Neural cell (in vitro differentiated cells): ENCODE measurements around the gene TSPYL2. TPM values are rescaled to one million over a fixed set of nuclear protein-coding genes. Genes with fewer than 3 reads are reported as not detected.

Experiments
- H2AFZ ChIP-seq: fragments of 200-600, 300-800 bp; sonication (generic), shearing (Covaris generic); 2 replicates; pipeline ENCODE4 v1.6.0; 2014; ENCODE audit warnings: low read depth, mild to moderate bottlenecking, antibody characterized with exemption, low read length, moderate library complexity
- H3F3A ChIP-seq: fragments of 200-600 bp; shearing (Covaris generic); 2 replicates; pipeline ENCODE4 v1.6.1; 2016; ENCODE audit warnings: mild to moderate bottlenecking, moderate library complexity, mixed read lengths, antibody characterized with exemption, low read length; ENCODE audit not compliant: insufficient read depth, poor library complexity, severe bottlenecking
- H3K27ac ChIP-seq: fragments of 200-600, 300-800 bp; sonication (generic), shearing (Covaris generic); 2 replicates; pipeline ENCODE4 v1.5.1; 2014; ENCODE audit warnings: mild to moderate bottlenecking, low read length, moderate library complexity
- H3K27me3 ChIP-seq: fragments of 300-800, 200-600 bp; sonication (generic), shearing (Covaris generic); 2 replicates; pipeline ENCODE4 v1.6.0; 2014; ENCODE audit warnings: mild to moderate bottlenecking, low read depth, low read length, moderate library complexity; ENCODE audit not compliant: insufficient read depth
- H3K36me3 ChIP-seq: fragments of 300-800, 200-600 bp; sonication (generic), shearing (Covaris generic); 2 replicates; pipeline ENCODE4 v1.5.1; 2014; ENCODE audit warnings: mild to moderate bottlenecking, antibody characterized with exemption, low read length, moderate library complexity; ENCODE audit not compliant: insufficient read depth
- H3K4me2 ChIP-seq: fragments of 300-800, 200-600 bp; sonication (generic), shearing (Covaris generic); 2 replicates; pipeline ENCODE4 v1.6.0; 2014; ENCODE audit warnings: mild to moderate bottlenecking, low read length
- H3K4me3 ChIP-seq: fragments of 300-800, 200-600 bp; sonication (generic), shearing (Covaris generic); 2 replicates; pipeline ENCODE4 v1.5.1; 2014; ENCODE audit warnings: mild to moderate bottlenecking, low read length, moderate library complexity
- H3K79me2 ChIP-seq: fragments of 200-600 bp; shearing (Covaris generic); replicated peaks from 2 replicates; pipeline ENCODE4 v1.6.0; 2014; ENCODE audit warnings: mild to moderate bottlenecking, low read length, moderate library complexity; ENCODE audit not compliant: insufficient read depth
- H3K9ac ChIP-seq: fragments of 300-800, 200-600 bp; sonication (generic), shearing (Covaris generic); 2 replicates; pipeline ENCODE4 v1.6.1; 2016; ENCODE audit warnings: mild to moderate bottlenecking, low read length, mixed read lengths
- H3K9me2 ChIP-seq: fragments of 200-600 bp; shearing (Covaris generic); 2 replicates; pipeline ENCODE4 v1.6.1; 2016; ENCODE audit warnings: mild to moderate bottlenecking, low read length, mixed read lengths; ENCODE audit not compliant: insufficient read depth
- H3K9me3 ChIP-seq: fragments of 200-600, 300-800 bp; sonication (generic), shearing (Covaris generic); 2 replicates; pipeline ENCODE4 v1.6.1; 2016; ENCODE audit warnings: mild to moderate bottlenecking, mixed run types, low read length, moderate library complexity, mixed read lengths
- H4K20me1 ChIP-seq: fragments of 200-600 bp; shearing (Covaris generic); 2 replicates; pipeline ENCODE4 v1.6.1; 2016; ENCODE audit warnings: mild to moderate bottlenecking, mixed run types; ENCODE audit not compliant: insufficient read depth
- EP300 ChIP-seq: fragments of 450-650 bp; conservative IDR thresholded peaks from 2 replicates; pipeline ENCODE4 v1.6.1; 2014; ENCODE audit warnings: antibody characterized with exemption, mild to moderate bottlenecking, moderate library complexity; ENCODE audit not compliant: poor library complexity, severe bottlenecking
- EZH2 ChIP-seq: fragments of 200-600, 300-800 bp; shearing (Covaris generic), sonication (generic); IDR thresholded peaks from 2 replicates; pipeline ENCODE4 v1.6.1; 2014; ENCODE audit warnings: antibody characterized with exemption, low read length, borderline replicate concordance, mild to moderate bottlenecking; ENCODE audit not compliant: insufficient read depth, poor library complexity, severe bottlenecking
- MXI1 ChIP-seq: fragments of 450-650 bp; conservative IDR thresholded peaks from 2 replicates; pipeline ENCODE4 v1.6.1; 2014; ENCODE audit warnings: antibody characterized with exemption, mild to moderate bottlenecking; ENCODE audit not compliant: poor library complexity, severe bottlenecking
- POLR2AphosphoS5 ChIP-seq: IDR thresholded peaks from 2 replicates; pipeline ENCODE4 v1.6.1; 2012
- RAD21 ChIP-seq: fragments of 450-650 bp; conservative IDR thresholded peaks from 2 replicates; pipeline ENCODE4 v1.6.1; 2014; ENCODE audit warnings: antibody characterized with exemption, mild to moderate bottlenecking, moderate library complexity
- SMC3 ChIP-seq: fragments of 450-650 bp; conservative IDR thresholded peaks from 2 replicates; pipeline ENCODE4 v1.6.1; 2014; ENCODE audit warnings: antibody characterized with exemption, mild to moderate bottlenecking, moderate library complexity; ENCODE audit not compliant: poor library complexity
- TAF1 ChIP-seq: IDR thresholded peaks from 2 replicates; pipeline ENCODE4 v1.6.1; 2012; ENCODE audit warnings: low read depth
- polyA plus RNA-seq: library from polyadenylated mRNA; depleted of rRNA; stranded (reverse); fragments of >200 nt; gene quantifications from 2 replicates; pipeline ENCODE4 v1.2.3, GENCODE V29; 2014
- TF ChIP-seq, protein P1 (sequence below): fragments of 450-650 bp; IDR thresholded peaks from 2 replicates; pipeline ENCODE4 v1.5.1; 2014; ENCODE audit warnings: antibody characterized with exemption, mild to moderate bottlenecking, moderate library complexity; ENCODE audit not compliant: poor library complexity, severe bottlenecking
- TF ChIP-seq, protein P2 (sequence below): IDR thresholded peaks from 2 replicates; pipeline ENCODE4 v1.6.1; 2012; ENCODE audit warnings: borderline replicate concordance

Gene TSPYL2
- polyA plus RNA-seq, 1 donor from 2014 or later, result 43.2 TPM

GRCh38 chrX:53093748-53094581, 11.8 kb downstream of the TSPYL2 start, which contains the start of gene KANTR:
TSS of gene KANTR (plus strand) at chrX:53094142. CDS start at chrX:53124273, 30,131 bp downstream.
- no peaks in the 10 kb centered on the region for H3K27me3 ChIP-seq
- TF ChIP-seq TAF1, result no peak
- peak; percentile 74 for TF ChIP-seq POLR2AphosphoS5
- no peak for TF ChIP-seq EP300
- no peak for TF ChIP-seq RAD21
- TF ChIP-seq, protein P1, sequence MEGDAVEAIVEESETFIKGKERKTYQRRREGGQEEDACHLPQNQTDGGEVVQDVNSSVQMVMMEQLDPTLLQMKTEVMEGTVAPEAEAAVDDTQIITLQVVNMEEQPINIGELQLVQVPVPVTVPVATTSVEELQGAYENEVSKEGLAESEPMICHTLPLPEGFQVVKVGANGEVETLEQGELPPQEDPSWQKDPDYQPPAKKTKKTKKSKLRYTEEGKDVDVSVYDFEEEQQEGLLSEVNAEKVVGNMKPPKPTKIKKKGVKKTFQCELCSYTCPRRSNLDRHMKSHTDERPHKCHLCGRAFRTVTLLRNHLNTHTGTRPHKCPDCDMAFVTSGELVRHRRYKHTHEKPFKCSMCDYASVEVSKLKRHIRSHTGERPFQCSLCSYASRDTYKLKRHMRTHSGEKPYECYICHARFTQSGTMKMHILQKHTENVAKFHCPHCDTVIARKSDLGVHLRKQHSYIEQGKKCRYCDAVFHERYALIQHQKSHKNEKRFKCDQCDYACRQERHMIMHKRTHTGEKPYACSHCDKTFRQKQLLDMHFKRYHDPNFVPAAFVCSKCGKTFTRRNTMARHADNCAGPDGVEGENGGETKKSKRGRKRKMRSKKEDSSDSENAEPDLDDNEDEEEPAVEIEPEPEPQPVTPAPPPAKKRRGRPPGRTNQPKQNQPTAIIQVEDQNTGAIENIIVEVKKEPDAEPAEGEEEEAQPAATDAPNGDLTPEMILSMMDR, result peak; percentile 32
- TF ChIP-seq MXI1, result peak; percentile 81
- no peak for TF ChIP-seq SMC3

DNA sequence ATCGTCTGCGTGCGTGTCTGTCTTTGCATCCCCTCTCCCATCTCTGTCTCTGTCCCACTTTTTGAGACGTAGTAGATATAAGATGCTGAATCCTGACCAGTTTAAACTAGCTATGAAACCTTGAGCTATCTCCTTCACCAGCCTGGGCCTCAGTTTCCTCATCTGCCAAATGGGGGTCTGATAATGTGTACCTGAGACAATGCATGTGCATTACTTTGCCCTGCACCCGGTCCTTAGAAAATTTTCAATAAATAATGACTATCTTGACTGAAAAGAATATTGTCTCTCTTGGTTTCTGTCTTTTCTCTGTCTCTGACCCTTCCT, 12.4 kb downstream of the TSPYL2 start:
- Histone ChIP-seq H3K27me3 (no peaks in the 10 kb centered on the region), H2AFZ (no peak overlapping the region), H3K79me2 (peaks cover 8% of the 10 kb centered on the region), H3K4me3 (peak overlapping the region; percentile 80), H3K9me3 (no peaks in the 10 kb centered on the region), H4K20me1 (no peaks in the 10 kb centered on the region), H3K27ac (peak overlapping the region; percentile 84), H3K9me2 (no peaks in the 10 kb centered on the region), H3F3A (no peaks in the 10 kb centered on the region), H3K4me2 (peak overlapping the region; percentile 76), H3K36me3 (no peaks in the 10 kb centered on the region), H3K9ac (peak overlapping the region; percentile 80)
- TF ChIP-seq EP300 (no peak), TAF1 (no peak)

More at GRCh38 chrX:53093748-53094581, 11.8 kb downstream of the TSPYL2 start, which contains the start of gene KANTR:
- Histone ChIP-seq H3F3A (no peaks in the 10 kb centered on the region), H3K9ac (peak within 1 kb of the TSS; percentile 80), H3K9me2 (no peaks in the 10 kb centered on the region), H4K20me1 (no peaks in the 10 kb centered on the region), H3K4me3 (peak within 1 kb of the TSS; percentile 80), H3K9me3 (no peaks in the 10 kb centered on the region), H2AFZ (peak within 1 kb of the TSS; percentile 51), H3K36me3 (no peaks in the 10 kb centered on the region), H3K79me2 (peaks cover 8% of the 10 kb centered on the region), H3K27ac (peak within 1 kb of the TSS; percentile 84), H3K4me2 (peak within 1 kb of the TSS; percentile 76)

DNA sequence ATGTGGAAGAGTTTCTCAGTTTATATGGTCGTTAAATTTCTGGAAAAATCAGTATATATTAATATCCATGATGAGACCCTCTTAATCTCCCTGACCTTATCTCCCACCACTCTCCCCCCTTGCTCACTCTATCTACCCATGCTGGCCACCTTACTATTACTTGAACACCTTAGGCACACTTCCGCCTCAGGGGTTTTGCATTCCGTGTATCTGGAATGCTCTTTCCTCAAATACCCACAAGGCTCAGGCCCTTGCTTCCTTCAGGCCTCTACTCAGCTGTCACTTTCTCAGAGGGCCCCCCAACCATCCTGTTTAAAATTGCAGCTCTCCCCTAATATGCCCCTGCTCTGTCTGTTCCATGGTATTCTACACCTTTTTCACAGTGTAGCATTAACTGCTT, 13.6 kb downstream of the TSPYL2 start:
- no peaks in the 10 kb centered on the region for H3K9me2 ChIP-seq
- H2AFZ ChIP-seq, result no peak overlapping the region
- TF ChIP-seq, protein P1, result no peak
- TF ChIP-seq EZH2, result no peak
- no peak for TF ChIP-seq POLR2AphosphoS5
- no peak for TF ChIP-seq SMC3
- TF ChIP-seq MXI1, result no peak
- no peak for TF ChIP-seq TAF1
- TF ChIP-seq, protein P2, sequence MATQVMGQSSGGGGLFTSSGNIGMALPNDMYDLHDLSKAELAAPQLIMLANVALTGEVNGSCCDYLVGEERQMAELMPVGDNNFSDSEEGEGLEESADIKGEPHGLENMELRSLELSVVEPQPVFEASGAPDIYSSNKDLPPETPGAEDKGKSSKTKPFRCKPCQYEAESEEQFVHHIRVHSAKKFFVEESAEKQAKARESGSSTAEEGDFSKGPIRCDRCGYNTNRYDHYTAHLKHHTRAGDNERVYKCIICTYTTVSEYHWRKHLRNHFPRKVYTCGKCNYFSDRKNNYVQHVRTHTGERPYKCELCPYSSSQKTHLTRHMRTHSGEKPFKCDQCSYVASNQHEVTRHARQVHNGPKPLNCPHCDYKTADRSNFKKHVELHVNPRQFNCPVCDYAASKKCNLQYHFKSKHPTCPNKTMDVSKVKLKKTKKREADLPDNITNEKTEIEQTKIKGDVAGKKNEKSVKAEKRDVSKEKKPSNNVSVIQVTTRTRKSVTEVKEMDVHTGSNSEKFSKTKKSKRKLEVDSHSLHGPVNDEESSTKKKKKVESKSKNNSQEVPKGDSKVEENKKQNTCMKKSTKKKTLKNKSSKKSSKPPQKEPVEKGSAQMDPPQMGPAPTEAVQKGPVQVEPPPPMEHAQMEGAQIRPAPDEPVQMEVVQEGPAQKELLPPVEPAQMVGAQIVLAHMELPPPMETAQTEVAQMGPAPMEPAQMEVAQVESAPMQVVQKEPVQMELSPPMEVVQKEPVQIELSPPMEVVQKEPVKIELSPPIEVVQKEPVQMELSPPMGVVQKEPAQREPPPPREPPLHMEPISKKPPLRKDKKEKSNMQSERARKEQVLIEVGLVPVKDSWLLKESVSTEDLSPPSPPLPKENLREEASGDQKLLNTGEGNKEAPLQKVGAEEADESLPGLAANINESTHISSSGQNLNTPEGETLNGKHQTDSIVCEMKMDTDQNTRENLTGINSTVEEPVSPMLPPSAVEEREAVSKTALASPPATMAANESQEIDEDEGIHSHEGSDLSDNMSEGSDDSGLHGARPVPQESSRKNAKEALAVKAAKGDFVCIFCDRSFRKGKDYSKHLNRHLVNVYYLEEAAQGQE, result no peak
- TF ChIP-seq RAD21, result no peak
- no peak for TF ChIP-seq EP300
- no peaks in the 10 kb centered on the region for H3F3A ChIP-seq
- H3K79me2 ChIP-seq, result peaks cover 8% of the 10 kb centered on the region
- no peaks in the 10 kb centered on the region for H3K36me3 ChIP-seq
- H3K4me2 ChIP-seq, result no peak overlapping the region
- no peak overlapping the region for H3K4me3 ChIP-seq
- no peaks in the 10 kb centered on the region for H3K9me3 ChIP-seq
- no peak overlapping the region for H3K9ac ChIP-seq
- no peaks in the 10 kb centered on the region for H3K27me3 ChIP-seq
- H3K27ac ChIP-seq, result no peak overlapping the region
- no peaks in the 10 kb centered on the region for H4K20me1 ChIP-seq
